Psoas muscle (tissue), 8 donors: ENCODE data around the gene CATSPERZ. TPM values are rescaled to one million over a fixed set of nuclear protein-coding genes. Genes with fewer than 3 reads are reported as not detected.

ENCODE experiments used
- ATAC-seq, 4 donors: fragments of 200-7000 bp; cut with Tn5 transposase; one replicate each; pipeline ENCODE4 v1.9.1; 2020; ENCODE audit warnings: moderate library complexity in 3 of 4, mild to moderate bottlenecking in 2 of 4
- DNase-seq, 2 donors: peaks; one replicate each; pipeline ENCODE4 v3.0.0-alpha.2; 2020
- H3K27ac ChIP-seq: fragments of 200-600 bp; one replicate; pipeline ENCODE4 v1.8.0; 2022
- H3K27me3 ChIP-seq, 3 donors: fragments of 200-600 bp in 1 of 3; one replicate each; pipeline versions ENCODE4 v1.6.1 to v1.8.0; 2013 to 2022; ENCODE audit warnings: low read length in 2 of 3, mild to moderate bottlenecking in 2 of 3, moderate library complexity in 1 of 3; ENCODE audit not compliant: insufficient read depth in 3 of 3
- H3K36me3 ChIP-seq, 2 donors: fragments of 200-600 bp in 1 of 2; one replicate each; pipeline versions ENCODE4 v1.6.1 to v1.8.0; 2013 to 2022; ENCODE audit warnings: low read depth in 1 of 2, mild to moderate bottlenecking in 1 of 2, moderate library complexity in 1 of 2; ENCODE audit not compliant: insufficient read depth in 1 of 2
- H3K4me1 ChIP-seq: fragments of 200-600 bp; one replicate; pipeline ENCODE4 v1.8.0; 2022
- H3K4me3 ChIP-seq: fragments of 200-600 bp; one replicate; pipeline ENCODE4 v1.8.0; 2022; ENCODE audit warnings: mild to moderate bottlenecking
- H3K9me3 ChIP-seq: fragments of 200-600 bp; one replicate; pipeline ENCODE4 v1.8.0; 2022
- WGBS, 3 donors: extraction: QIAGEN DNeasy Blood & Tissue Kit; methylation state at CpG; one replicate each; pipeline versions ENCODE4 v1.1.6 to v1.1.7; 2013; 5-methylcytosine and 5-hydroxymethylcytosine counted together
- intact Hi-C, 2 donors: fragments of 100-400 bp; cut with DNase I; formaldehyde crosslinking; loops; one replicate each; pipeline versions ENCODE4 v1.11.0 to v1.14.2; 2022
- polyA plus RNA-seq, 3 donors: library from polyadenylated mRNA; stranded (reverse); fragments of 200-250 nt; gene quantifications; one replicate each; pipeline ENCODE4 v1.2.3, GENCODE V29; 2013
- total RNA-seq, 4 donors: library from RNA; stranded (reverse); fragmentation: NEBNext Ultra II Directional in 2 of 4; extraction: Animal tissue kit (Norgen Biotek cat#: 25700) in 2 of 4; gene quantifications; one replicate each; pipeline versions ENCODE4 v1.2.1 to v1.2.4, GENCODE V29; 2021 to 2023
- TF ChIP-seq, protein P1 (sequence below): fragments of 200-600 bp; IDR thresholded peaks from one replicate; pipeline ENCODE4 v1.8.0; 2022; ENCODE audit warnings: antibody characterized with exemption
- donor health status: healthy with polysubstance abuse.
- donor health status: DM: no; HTN: no; CAD: no; lungs with moderate emphysema.
- donor health status: Bipolar disorder and iron deficiency.
- donor health status: healthy.
- donor health status: DM: yes; HTN: yes; CAD: no.
- donor health status: DM: no; HTN: no; CAD: no.
- donor health status: DM: no; HTN: no; CAD: no.
- donor health status: DM: yes; HTN: yes; CAD: no.

CATSPERZ gene
- total and polyA plus RNA-seq, 7 donors: 0.05 TPM; not detected in 6

DNA sequence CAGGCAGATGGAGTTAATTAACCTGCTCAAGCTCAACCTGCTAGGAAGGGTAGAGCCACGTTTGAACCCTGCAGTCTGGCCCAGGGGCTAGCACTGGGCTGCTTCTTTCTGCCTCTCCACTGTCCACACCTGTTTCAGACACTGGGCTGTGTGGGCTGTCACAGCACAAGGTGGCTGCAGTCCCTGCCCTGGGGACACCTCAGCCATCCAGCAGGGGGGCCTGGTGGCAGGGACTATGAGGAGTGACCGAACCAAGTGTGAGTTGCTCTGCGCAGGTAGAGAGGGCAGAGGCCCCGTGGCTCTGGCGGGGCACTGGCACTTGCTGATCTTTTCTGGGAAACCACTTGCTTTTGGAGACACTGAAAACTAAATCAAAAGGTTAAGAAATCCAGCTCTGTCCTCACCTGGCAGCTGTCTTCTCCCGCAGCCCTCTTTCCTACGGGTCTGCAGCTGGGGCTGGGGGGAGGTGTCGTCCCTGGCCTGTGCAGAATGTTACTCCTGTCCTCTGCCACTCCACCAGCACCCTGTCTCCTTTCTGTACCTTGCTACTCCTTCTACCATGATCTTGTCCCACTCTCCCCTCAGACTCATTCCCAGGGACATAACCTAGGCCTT is 21.5 kb upstream of the CATSPERZ start:
- Histone ChIP-seq H3K4me3 (no peak overlapping the region), H3K9me3 (no peaks in the 10 kb centered on the region), H3K4me1 (peaks cover 6% of the 10 kb centered on the region), H3K36me3 (peaks cover 0 to 63% of the 10 kb centered on the region in 2 donors), H3K27ac (no peak overlapping the region), H3K27me3 (no peaks in the 10 kb centered on the region)
- 80 to 85% (median 81%) methylated on average over 8 of the region's 8 CpGs for WGBS, 3 donors
- TF ChIP-seq, protein P1, sequence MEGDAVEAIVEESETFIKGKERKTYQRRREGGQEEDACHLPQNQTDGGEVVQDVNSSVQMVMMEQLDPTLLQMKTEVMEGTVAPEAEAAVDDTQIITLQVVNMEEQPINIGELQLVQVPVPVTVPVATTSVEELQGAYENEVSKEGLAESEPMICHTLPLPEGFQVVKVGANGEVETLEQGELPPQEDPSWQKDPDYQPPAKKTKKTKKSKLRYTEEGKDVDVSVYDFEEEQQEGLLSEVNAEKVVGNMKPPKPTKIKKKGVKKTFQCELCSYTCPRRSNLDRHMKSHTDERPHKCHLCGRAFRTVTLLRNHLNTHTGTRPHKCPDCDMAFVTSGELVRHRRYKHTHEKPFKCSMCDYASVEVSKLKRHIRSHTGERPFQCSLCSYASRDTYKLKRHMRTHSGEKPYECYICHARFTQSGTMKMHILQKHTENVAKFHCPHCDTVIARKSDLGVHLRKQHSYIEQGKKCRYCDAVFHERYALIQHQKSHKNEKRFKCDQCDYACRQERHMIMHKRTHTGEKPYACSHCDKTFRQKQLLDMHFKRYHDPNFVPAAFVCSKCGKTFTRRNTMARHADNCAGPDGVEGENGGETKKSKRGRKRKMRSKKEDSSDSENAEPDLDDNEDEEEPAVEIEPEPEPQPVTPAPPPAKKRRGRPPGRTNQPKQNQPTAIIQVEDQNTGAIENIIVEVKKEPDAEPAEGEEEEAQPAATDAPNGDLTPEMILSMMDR: no peak
- DNase-seq (no peak), ATAC-seq (no peak)
- intact Hi-C loops: no loop called here

DNA sequence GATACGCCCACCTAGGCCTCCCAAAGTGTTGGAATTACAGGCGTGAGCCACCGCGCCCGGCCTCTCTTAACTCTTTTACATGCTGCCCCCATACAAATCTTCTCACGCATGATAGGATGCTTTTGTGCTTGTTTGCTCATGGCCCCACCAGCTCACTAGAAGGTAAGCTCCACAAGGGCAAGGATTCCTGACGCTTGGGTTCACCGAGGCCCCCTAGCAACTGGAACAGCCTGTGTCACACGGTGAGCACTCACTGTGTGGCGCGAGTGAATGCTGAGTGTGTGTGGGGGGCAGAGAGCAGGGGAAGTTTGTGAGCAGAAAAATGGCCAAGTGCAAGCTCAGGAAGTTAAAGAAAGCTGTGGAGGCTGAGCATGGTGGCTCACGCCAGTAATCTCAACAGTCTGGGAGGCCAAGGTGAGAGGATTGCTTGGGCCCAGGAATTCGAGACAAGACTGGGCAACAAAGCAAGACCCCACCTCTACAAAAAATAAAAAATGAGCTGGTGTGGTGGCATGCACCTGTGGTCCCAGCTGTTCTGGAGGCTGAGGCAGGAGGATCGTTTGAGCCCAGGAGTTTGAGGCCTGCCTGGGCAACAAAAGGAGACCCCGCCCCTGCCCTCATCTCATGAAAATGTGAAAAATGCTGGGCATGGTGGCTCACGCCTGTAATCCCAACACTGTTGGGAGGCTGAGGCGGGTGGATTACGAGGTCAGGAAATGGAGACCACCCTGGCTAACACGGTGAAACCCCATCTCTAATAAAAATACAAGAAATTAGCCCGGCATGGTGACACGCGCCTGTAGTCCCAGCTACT is 18.0 kb upstream of the CATSPERZ start:
- intact Hi-C loops: no loop called here
- H3K27ac ChIP-seq: no peak overlapping the region
- WGBS, 3 donors: 94% methylated on average over 22 of the region's 22 CpGs
- H3K36me3 ChIP-seq: peaks cover 0 to 40% of the 10 kb centered on the region in 2 donors
- no peak for DNase-seq
- TF ChIP-seq, protein P1: no peak
- peaks cover 23% of the 10 kb centered on the region for H3K4me1 ChIP-seq
- no peaks in the 10 kb centered on the region for H3K9me3 ChIP-seq
- no peak overlapping the region for H3K4me3 ChIP-seq
- no peaks in the 10 kb centered on the region for H3K27me3 ChIP-seq
- no peak for ATAC-seq

DNA sequence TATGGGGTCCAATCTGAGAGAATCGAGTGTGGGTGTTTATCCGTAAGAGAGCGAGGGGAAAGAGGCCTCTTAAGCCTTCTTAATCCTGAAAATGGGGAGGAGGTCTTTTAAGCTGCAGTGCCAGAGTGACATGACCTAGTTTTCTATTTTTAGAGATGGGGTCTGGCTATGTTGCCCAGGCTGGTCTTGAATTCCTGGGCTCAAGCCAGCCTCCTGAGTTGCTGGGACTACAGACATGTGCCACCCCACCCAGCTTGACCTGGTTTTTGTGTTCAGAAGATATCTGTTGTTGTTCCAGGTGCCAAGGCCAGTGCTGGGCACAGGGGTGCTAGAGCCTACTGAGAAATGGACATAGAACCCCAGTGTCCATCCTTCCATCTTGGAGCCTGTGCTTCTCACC is 17.1 kb upstream of the CATSPERZ start:
- Histone ChIP-seq H3K36me3 (peaks cover 0 to 31% of the 10 kb centered on the region in 2 donors), H3K27me3 (no peaks in the 10 kb centered on the region), H3K9me3 (no peaks in the 10 kb centered on the region), H3K4me1 (peaks cover 25% of the 10 kb centered on the region), H3K27ac (no peak overlapping the region), H3K4me3 (peak overlapping the region; percentile 79)
- WGBS, 3 donors: 90 to 94% (median 92%) methylated on average over 3 of the region's 3 CpGs
- DNase-seq: no peak
- TF ChIP-seq, protein P1: no peak
- intact Hi-C loops: no loop called here
- no peak for ATAC-seq

DNA sequence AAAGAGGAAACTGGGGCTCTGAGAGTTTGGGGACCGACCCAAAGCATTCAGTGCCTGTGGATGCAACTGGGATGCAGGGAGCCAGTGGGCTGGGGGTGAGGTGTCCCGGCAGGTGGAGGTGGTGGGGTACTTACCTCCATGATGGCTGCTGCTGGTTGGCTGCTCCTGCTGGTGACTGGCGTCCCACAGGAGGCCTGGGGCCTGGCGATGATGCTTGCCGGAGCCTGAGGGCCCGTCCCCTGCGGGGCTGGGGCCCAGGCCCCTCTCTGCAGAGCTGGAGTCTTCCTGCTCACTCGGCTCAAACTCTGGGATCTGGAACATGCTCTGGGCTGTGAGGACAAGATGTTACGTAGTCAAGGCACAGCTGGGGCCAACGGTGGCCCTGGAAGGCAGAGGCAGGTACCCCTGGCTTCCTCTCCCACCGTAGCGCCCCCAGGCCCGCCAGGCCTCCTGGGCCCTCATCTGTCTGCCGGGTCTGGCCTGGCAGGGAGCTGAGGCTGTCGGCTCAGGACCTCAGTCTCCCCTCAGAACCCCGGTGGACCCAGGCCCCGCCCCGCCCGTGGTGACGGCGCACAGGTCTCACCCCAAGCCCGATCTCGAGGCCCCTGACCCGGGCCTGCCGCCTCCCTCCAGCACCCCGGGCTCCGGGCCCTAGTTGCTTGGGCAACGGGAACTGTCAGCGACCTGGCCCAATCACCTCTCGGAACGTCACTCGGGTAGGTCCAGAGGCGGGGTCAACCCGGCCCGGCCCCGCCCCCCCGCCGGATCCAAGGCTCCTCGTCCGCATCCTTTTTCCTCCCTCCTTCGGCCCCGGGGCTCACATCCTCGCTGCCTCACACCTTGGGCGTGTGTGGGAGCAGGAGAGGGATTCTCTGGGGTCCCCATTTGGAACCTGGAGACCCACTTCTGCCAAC is 15.9 kb upstream of the CATSPERZ start, which contains the start of gene BAD:
Gene BAD, minus strand, starts transcription at position 618 of the 914 bp plus-strand sequence. Its CDS starts 297 bp downstream, at position 321.
- Histone ChIP-seq H3K4me1 (peaks cover 25% of the 10 kb centered on the region), H3K36me3 (peaks cover 0 to 19% of the 10 kb centered on the region in 2 donors), H3K27me3 (no peaks in the 10 kb centered on the region), H3K27ac (peak within 1 kb of the TSS; percentile 93), H3K9me3 (no peaks in the 10 kb centered on the region), H3K4me3 (peak within 1 kb of the TSS; percentile 79)
- ATAC-seq (peak; percentile 87 to 93 (median 91)), DNase-seq (peak; percentile 95 to 97)
- TF ChIP-seq, protein P1: no peak
- 2 to 3% (median 3%) methylated on average over 41 to 44 of the region's 44 CpGs for WGBS, 3 donors
- intact Hi-C loops: loop anchor here (2.0 kb wide), 2 partner anchors 14 to 58 kb away; no protein-coding TSS in a partner anchor
